PFSK-1 (cell line): ENCODE results near the gene P2RY6.

Experiments used
- FOXP2 ChIP-seq: optimal IDR thresholded peaks from 2 replicates; pipeline ENCODE3; 2011; ENCODE audit warnings: borderline replicate concordance, control low read depth, inconsistent platforms; ENCODE audit not compliant: insufficient read depth; ENCODE audit errors: extremely low read length, extremely low read depth
- POLR2AphosphoS5 ChIP-seq: IDR thresholded peaks from 2 replicates; pipeline ENCODE4 v1.6.1; 2012; ENCODE audit warnings: low read depth, mild to moderate bottlenecking, control low read depth, low read length, moderate library complexity
- SIN3A ChIP-seq: IDR thresholded peaks from 2 replicates; pipeline ENCODE4 v1.6.1; 2012; ENCODE audit warnings: mild to moderate bottlenecking, low read length, moderate library complexity, borderline replicate concordance; ENCODE audit not compliant: insufficient read depth
- TAF1 ChIP-seq: IDR thresholded peaks from 2 replicates; pipeline ENCODE4 v1.6.1; 2012; ENCODE audit warnings: low read length, control low read depth, borderline replicate concordance; ENCODE audit not compliant: insufficient read depth
- TF ChIP-seq, protein P1 (sequence below), 2 experiments: IDR thresholded peaks; 2 replicates each; pipeline versions ENCODE4 v1.6.1 to v1.8.0; 2011 to 2012; ENCODE audit warnings: low read depth in 2 of 2, low read length in 2 of 2, control low read depth in 1 of 2, inconsistent platforms in 1 of 2, mild to moderate bottlenecking in 1 of 2, moderate library complexity in 1 of 2; ENCODE audit not compliant: insufficient read depth in 1 of 2

DNA sequence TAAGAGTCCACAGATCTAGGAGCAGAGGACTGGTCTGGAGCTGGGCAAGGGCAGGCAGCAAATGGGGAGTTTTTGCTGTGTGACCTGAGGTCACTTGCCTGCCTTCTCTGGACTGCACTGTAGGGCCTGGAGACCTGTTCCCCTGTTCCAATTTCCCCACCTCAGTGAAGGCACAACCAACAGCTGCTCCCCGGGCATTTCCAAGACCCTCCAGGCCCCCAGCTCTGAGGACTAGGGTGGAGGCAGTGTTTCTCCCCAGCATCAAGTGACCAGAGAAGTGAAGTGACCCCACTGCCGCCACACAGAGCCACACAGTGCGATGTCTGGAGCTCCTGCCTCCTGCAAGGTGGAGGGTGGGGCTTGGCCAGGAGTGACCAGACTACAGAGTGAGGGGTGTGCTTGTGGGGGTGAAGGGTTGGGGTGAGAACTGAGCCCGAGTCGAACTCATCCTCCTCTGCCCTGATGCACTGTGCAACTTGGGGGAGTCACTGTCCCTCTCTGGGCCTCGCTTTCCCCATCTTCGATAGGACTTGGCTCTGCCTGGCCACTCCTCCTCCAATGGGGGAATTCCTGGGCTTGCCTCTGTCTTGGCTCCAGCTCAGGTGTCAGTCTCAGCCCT, 32.5 kb upstream of the P2RY6 start:
- TF ChIP-seq SIN3A = no peak
- no peak for TF ChIP-seq POLR2AphosphoS5
- TF ChIP-seq, protein P1, sequence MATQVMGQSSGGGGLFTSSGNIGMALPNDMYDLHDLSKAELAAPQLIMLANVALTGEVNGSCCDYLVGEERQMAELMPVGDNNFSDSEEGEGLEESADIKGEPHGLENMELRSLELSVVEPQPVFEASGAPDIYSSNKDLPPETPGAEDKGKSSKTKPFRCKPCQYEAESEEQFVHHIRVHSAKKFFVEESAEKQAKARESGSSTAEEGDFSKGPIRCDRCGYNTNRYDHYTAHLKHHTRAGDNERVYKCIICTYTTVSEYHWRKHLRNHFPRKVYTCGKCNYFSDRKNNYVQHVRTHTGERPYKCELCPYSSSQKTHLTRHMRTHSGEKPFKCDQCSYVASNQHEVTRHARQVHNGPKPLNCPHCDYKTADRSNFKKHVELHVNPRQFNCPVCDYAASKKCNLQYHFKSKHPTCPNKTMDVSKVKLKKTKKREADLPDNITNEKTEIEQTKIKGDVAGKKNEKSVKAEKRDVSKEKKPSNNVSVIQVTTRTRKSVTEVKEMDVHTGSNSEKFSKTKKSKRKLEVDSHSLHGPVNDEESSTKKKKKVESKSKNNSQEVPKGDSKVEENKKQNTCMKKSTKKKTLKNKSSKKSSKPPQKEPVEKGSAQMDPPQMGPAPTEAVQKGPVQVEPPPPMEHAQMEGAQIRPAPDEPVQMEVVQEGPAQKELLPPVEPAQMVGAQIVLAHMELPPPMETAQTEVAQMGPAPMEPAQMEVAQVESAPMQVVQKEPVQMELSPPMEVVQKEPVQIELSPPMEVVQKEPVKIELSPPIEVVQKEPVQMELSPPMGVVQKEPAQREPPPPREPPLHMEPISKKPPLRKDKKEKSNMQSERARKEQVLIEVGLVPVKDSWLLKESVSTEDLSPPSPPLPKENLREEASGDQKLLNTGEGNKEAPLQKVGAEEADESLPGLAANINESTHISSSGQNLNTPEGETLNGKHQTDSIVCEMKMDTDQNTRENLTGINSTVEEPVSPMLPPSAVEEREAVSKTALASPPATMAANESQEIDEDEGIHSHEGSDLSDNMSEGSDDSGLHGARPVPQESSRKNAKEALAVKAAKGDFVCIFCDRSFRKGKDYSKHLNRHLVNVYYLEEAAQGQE (IDR thresholded peaks at IDR 0.05; ENCODE audit: insufficient read depth in 1 of 2, low read depth in 2 of 2, low read length in 2 of 2) = no peak
- no peak for TF ChIP-seq FOXP2
- TF ChIP-seq TAF1 = no peak
